ENCODE measurements around the gene TP73.
A peak's percentile ranks its signal among the peaks of the same experiment; 100 is the strongest.

GRCh38 chr1:3783651-3784474, 131.5 kb downstream of the TP73 start:
- TF ChIP-seq CTCF (IDR thresholded peaks at IDR 0.05) (no peak), POLR2A (IDR thresholded peaks at IDR 0.05) (no peak), POLR2AphosphoS5 (IDR thresholded peaks at IDR 0.05) (peak; percentile 33)
